Activated naive CD8-positive, alpha-beta T cell treated with anti-CD3 and anti-CD28 coated beads, Interleukin-2, amount 10 ng/mL, durations not matched to agents 7 days and 5 days (primary cell): Measurements from ENCODE around the gene CPT1A. TPM values are rescaled to one million over a fixed set of nuclear protein-coding genes. Genes with fewer than 3 reads are reported as not detected.
"Not testable (repeated sequence)": the region's sequence is repeated elsewhere in the genome, so short reads cannot be mapped to it uniquely, and the experiment has no call there.

Source experiments
- ATAC-seq: fragments of 150-1000 bp; cut with Tn5 transposase; one replicate; pipeline ENCODE4 v1.10.0; 2021; ENCODE audit warnings: low read depth, moderate library complexity
- POLR2A ChIA-PET: fragments of 350-600 bp; sonication (Branson Sonifier 250); formaldehyde crosslinking; loops from one replicate; lab custom pipeline; 2021; ENCODE audit warnings: antibody characterized with exemption; lab: Charles Lee
- DNase-seq: peaks from one replicate; pipeline ENCODE4 v3.0.0; 2021
- H3K27ac Mint-ChIP-seq: one replicate; pipeline ENCODE4 v1.8.0; 2022; ENCODE audit warnings: mild to moderate bottlenecking, mixed read lengths
- H3K27me3 Mint-ChIP-seq: one replicate; pipeline ENCODE4 v1.8.0; 2022; ENCODE audit warnings: mild to moderate bottlenecking, moderate library complexity, mixed read lengths
- H3K36me3 Mint-ChIP-seq: one replicate; pipeline ENCODE4 v1.8.0; 2021; ENCODE audit warnings: mild to moderate bottlenecking, mixed read lengths
- H3K4me1 Mint-ChIP-seq: one replicate; pipeline ENCODE4 v1.8.0; 2021; ENCODE audit warnings: mixed read lengths
- H3K4me3 Mint-ChIP-seq: one replicate; pipeline ENCODE4 v1.8.0; 2022; ENCODE audit warnings: mild to moderate bottlenecking, moderate library complexity, mixed read lengths
- H3K9me3 Mint-ChIP-seq: one replicate; pipeline ENCODE4 v1.8.0; 2021; ENCODE audit warnings: mixed read lengths
- total RNA-seq, 2 experiments: library from RNA; stranded (reverse); gene quantifications; one replicate each; pipeline ENCODE4 v1.2.3, GENCODE V29; 2021

Gene CPT1A
- total RNA-seq, result 10 to 100 TPM; 47.1 to 52.2 TPM

GRCh38 chr11:68841718-68842426 is at the start of gene CPT1A:
CPT1A (minus strand) TSS chr11:68841916; CDS start chr11:68815474, 26,442 bp downstream.
- DNase-seq (peak; percentile 86), ATAC-seq (peak; percentile 43)
- peaks cover 4% of the 10 kb centered on the region for H3K27me3 Mint-ChIP-seq
- no peaks in the 10 kb centered on the region for H3K9me3 Mint-ChIP-seq
- H3K4me1 Mint-ChIP-seq, result peaks cover 32% of the 10 kb centered on the region
- H3K27ac Mint-ChIP-seq, result peak within 1 kb of the TSS; percentile 92
- peaks cover 7% of the 10 kb centered on the region for H3K36me3 Mint-ChIP-seq
- POLR2A ChIA-PET, result interaction anchor here (0.7 to 1.7 kb wide), 4 partner anchors 10 to 62 kb away, joined by 3 to 8 read pairs (median 4); partner anchors contain the start of genes IGHMBP2 and MRPL21
- peak within 1 kb of the TSS; percentile 97 for H3K4me3 Mint-ChIP-seq

GRCh38 chr11:68890490-68891231 is 48.9 kb upstream of the CPT1A start:
- no peak for DNase-seq
- no peak for ATAC-seq
- POLR2A ChIA-PET, result no interaction called here
- Mint-ChIP-seq H3K27me3 (no peaks in the 10 kb centered on the region), H3K36me3 (peaks cover 13% of the 10 kb centered on the region), H3K9me3 (no peaks in the 10 kb centered on the region), H3K4me3 (no peak overlapping the region), H3K4me1 (no peaks in the 10 kb centered on the region), H3K27ac (no peak overlapping the region)

DNA sequence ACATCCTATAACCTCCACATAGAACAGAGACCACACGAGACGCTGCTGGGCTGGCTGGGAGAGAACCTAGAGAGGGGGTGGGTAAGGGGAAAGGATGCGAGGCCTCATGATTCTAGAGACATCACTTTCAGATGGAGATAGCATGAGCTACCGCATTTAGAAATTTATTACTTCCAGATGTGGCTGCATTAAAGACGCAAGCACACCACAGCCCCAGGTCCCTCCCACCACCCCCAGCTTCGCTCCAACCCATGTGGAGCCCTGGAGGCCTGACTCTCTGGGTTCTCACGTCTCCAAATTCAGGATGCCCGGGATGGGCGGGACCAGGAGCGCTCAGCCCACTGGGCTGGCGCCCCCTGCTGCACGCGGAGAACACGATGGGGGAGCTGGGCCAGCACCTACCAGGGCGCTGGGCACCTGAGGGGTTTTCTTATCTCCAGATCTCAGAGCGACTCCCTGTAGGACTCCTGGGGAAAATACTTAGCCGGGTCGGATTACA is 48.3 kb upstream of the CPT1A start:
- Mint-ChIP-seq H3K9me3 (no peaks in the 10 kb centered on the region), H3K27ac (no peak overlapping the region), H3K4me3 (no peak overlapping the region), H3K36me3 (peaks cover 13% of the 10 kb centered on the region), H3K4me1 (no peaks in the 10 kb centered on the region), H3K27me3 (no peaks in the 10 kb centered on the region)
- POLR2A ChIA-PET, result no interaction called here
- DNase-seq (no peak), ATAC-seq (no peak)

GRCh38 chr11:68884827-68885226 is 43.1 kb upstream of the CPT1A start:
- not testable (repeated sequence) for H3K4me3 Mint-ChIP-seq, H3K27ac Mint-ChIP-seq, H3K36me3 Mint-ChIP-seq

DNA sequence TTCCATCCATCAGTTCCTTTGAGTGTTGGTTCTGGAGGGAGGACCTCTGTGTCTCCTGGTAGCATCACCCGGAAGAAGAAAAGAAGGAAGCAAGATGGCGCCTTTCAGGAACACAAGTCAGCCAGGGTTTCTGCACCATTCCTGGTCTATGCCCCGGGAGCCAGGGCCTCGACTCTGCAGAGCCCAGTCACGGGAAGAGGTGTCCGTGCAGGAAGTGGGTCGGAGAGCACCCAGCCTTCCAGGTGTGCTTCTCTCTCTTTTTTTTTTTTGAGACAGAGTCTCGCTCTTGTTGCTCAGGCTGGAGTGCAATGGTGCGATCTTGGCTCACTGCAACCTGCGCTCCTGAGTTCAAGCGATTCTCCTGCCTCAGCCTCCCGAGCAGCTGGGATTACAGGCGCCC is 40.7 kb upstream of the CPT1A start:
- H3K27me3 Mint-ChIP-seq, result no peaks in the 10 kb centered on the region
- no peaks in the 10 kb centered on the region for H3K9me3 Mint-ChIP-seq
- H3K4me3 Mint-ChIP-seq, result no peak overlapping the region
- H3K27ac Mint-ChIP-seq, result no peak overlapping the region
- POLR2A ChIA-PET, result no interaction called here
- ATAC-seq (no peak), DNase-seq (no peak)
- peaks cover 2% of the 10 kb centered on the region for H3K36me3 Mint-ChIP-seq
- no peaks in the 10 kb centered on the region for H3K4me1 Mint-ChIP-seq

More at GRCh38 chr11:68884827-68885226, 43.1 kb upstream of the CPT1A start:
- POLR2A ChIA-PET, ATAC-seq, H3K9me3 Mint-ChIP-seq, H3K27me3 Mint-ChIP-seq, H3K4me1 Mint-ChIP-seq, DNase-seq: not testable (repeated sequence)

DNA sequence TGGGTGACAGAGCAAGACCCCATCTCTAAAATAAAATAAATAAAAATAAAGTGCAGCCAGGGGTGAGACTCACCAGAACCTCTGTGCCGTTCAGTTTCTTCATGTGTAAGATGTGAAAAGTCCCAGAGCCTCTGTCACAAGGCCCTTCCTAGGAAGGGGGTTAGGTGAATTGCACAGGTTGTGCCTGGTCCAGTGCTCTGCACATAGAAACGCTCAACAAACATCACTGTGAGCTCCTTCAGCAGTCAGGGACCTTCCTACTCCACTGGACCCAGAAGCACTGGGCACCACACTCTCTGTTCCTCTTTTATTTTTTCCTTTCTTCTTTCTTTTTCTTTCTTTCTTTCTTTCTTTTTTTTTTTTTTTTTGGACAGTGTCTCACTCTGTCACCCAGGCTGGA is 39.6 kb upstream of the CPT1A start:
- H3K4me1 Mint-ChIP-seq, result no peaks in the 10 kb centered on the region
- peaks cover 2% of the 10 kb centered on the region for H3K36me3 Mint-ChIP-seq
- no peaks in the 10 kb centered on the region for H3K27me3 Mint-ChIP-seq
- ATAC-seq, result no peak
- H3K27ac Mint-ChIP-seq, result no peak overlapping the region
- POLR2A ChIA-PET, result no interaction called here
- no peak for DNase-seq
- no peaks in the 10 kb centered on the region for H3K9me3 Mint-ChIP-seq
- no peak overlapping the region for H3K4me3 Mint-ChIP-seq

- Mint-ChIP-seq H3K4me3 (no peak overlapping the region), H3K27ac (no peak overlapping the region), H3K4me1 (no peaks in the 10 kb centered on the region), H3K9me3 (no peaks in the 10 kb centered on the region), H3K36me3 (peaks cover 2% of the 10 kb centered on the region), H3K27me3 (no peaks in the 10 kb centered on the region)
- POLR2A ChIA-PET, result no interaction called here
- DNase-seq, result no peak
- ATAC-seq, result no peak
Observed at GRCh38 chr11:68880851-68881250, 39.1 kb upstream of the CPT1A start.

- ATAC-seq, result no peak
Observed at GRCh38 chr11:68878022-68878421, 36.3 kb upstream of the CPT1A start.

GRCh38 chr11:68872216-68873003 is 30.7 kb upstream of the CPT1A start:
- Mint-ChIP-seq H3K36me3 (no peaks in the 10 kb centered on the region), H3K27ac (no peak overlapping the region), H3K27me3 (peaks cover 21% of the 10 kb centered on the region), H3K9me3 (no peaks in the 10 kb centered on the region), H3K4me1 (peaks cover 16% of the 10 kb centered on the region), H3K4me3 (no peak overlapping the region)
- no peak for DNase-seq
- ATAC-seq, result no peak
- POLR2A ChIA-PET, result no interaction called here

More at GRCh38 chr11:68878022-68878421, 36.3 kb upstream of the CPT1A start:
- DNase-seq, result no peak
- H3K27me3 Mint-ChIP-seq, result peaks cover 2% of the 10 kb centered on the region
- POLR2A ChIA-PET, result no interaction called here
- H3K27ac Mint-ChIP-seq, result no peak overlapping the region
- H3K9me3 Mint-ChIP-seq, result no peaks in the 10 kb centered on the region
- no peak overlapping the region for H3K4me3 Mint-ChIP-seq
- peaks cover 2% of the 10 kb centered on the region for H3K36me3 Mint-ChIP-seq
- peaks cover 2% of the 10 kb centered on the region for H3K4me1 Mint-ChIP-seq

DNA sequence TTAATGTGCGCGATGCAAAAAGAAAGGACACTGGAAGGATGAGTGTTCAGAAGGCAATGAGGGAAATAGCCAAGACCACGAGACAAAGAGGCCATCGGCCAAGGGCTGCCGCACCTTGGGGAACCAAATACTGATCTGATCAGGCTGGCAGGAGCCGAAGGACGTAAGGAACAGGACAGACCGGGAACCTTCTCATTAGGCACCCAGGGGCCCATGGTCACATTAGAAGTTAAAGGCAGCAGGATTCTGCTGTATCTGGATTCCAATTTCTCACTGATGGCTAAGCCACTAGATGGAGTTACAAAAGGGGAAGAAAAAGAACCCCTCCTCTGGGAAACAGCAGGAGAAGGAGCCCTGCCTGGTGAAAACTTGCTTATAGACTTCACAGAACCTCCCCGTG is 28.8 kb upstream of the CPT1A start:
- Mint-ChIP-seq H3K9me3 (no peaks in the 10 kb centered on the region), H3K27me3 (peaks cover 21% of the 10 kb centered on the region), H3K27ac (no peak overlapping the region), H3K4me1 (peaks cover 16% of the 10 kb centered on the region), H3K36me3 (no peaks in the 10 kb centered on the region), H3K4me3 (peak overlapping the region; percentile 84)
- DNase-seq, result no peak
- ATAC-seq, result no peak
- POLR2A ChIA-PET, result no interaction called here

- Mint-ChIP-seq H3K27ac (no peak overlapping the region), H3K36me3 (no peaks in the 10 kb centered on the region), H3K4me1 (peaks cover 14% of the 10 kb centered on the region), H3K4me3 (peak overlapping the region; percentile 21), H3K27me3 (peaks cover 20% of the 10 kb centered on the region), H3K9me3 (peaks cover 1% of the 10 kb centered on the region)
- POLR2A ChIA-PET, result no interaction called here
- DNase-seq, result no peak
- no peak for ATAC-seq
Observed at GRCh38 chr11:68868221-68868835, 26.6 kb upstream of the CPT1A start.

GRCh38 chr11:68867066-68867465 is 25.4 kb upstream of the CPT1A start:
- no peak for DNase-seq
- Mint-ChIP-seq H3K27me3 (peaks cover 16% of the 10 kb centered on the region), H3K36me3 (no peaks in the 10 kb centered on the region), H3K27ac (no peak overlapping the region), H3K4me1 (peaks cover 14% of the 10 kb centered on the region), H3K4me3 (no peak overlapping the region), H3K9me3 (peaks cover 1% of the 10 kb centered on the region)
- POLR2A ChIA-PET, result no interaction called here
- no peak for ATAC-seq

DNA sequence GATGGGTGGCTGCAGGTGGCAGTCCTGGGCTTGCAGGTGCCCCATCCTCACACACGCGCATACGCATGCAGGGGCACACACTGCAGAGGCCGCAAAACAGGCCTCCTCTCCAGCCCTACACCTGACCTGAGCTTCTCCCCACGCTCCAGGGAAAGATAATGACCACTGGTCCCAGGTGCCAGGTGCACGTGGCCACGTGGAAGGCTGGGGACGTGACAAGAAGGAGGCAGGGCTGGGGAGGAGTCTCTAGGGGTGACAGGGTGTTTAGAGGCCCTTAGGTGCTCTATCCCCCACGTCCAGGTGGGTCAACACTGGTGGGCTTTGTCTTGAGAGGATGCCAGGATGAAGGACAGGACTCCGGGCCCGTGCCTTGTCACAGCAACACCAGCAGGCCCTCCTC is 23.5 kb upstream of the CPT1A start:
- Mint-ChIP-seq H3K9me3 (peaks cover 1% of the 10 kb centered on the region), H3K4me1 (peaks cover 12% of the 10 kb centered on the region), H3K27me3 (peaks cover 8% of the 10 kb centered on the region), H3K36me3 (no peaks in the 10 kb centered on the region), H3K27ac (no peak overlapping the region), H3K4me3 (no peak overlapping the region)
- ATAC-seq (no peak), DNase-seq (no peak)
- POLR2A ChIA-PET, result no interaction called here
